Brain pericyte (primary cell): ENCODE data around the gene MRPL43.

ENCODE experiments used
- DNase-seq: peaks from one replicate; pipeline ENCODE4 v3.0.0-alpha.2; 2012; ENCODE audit warnings: low read depth, low spot score

Gene MRPL43

GRCh38 chr10:101020427-101021075, 33.3 kb upstream of the MRPL43 start:
- no peak for DNase-seq

GRCh38 chr10:101019440-101019703, 32.1 kb upstream of the MRPL43 start:
- DNase-seq: no peak

DNA sequence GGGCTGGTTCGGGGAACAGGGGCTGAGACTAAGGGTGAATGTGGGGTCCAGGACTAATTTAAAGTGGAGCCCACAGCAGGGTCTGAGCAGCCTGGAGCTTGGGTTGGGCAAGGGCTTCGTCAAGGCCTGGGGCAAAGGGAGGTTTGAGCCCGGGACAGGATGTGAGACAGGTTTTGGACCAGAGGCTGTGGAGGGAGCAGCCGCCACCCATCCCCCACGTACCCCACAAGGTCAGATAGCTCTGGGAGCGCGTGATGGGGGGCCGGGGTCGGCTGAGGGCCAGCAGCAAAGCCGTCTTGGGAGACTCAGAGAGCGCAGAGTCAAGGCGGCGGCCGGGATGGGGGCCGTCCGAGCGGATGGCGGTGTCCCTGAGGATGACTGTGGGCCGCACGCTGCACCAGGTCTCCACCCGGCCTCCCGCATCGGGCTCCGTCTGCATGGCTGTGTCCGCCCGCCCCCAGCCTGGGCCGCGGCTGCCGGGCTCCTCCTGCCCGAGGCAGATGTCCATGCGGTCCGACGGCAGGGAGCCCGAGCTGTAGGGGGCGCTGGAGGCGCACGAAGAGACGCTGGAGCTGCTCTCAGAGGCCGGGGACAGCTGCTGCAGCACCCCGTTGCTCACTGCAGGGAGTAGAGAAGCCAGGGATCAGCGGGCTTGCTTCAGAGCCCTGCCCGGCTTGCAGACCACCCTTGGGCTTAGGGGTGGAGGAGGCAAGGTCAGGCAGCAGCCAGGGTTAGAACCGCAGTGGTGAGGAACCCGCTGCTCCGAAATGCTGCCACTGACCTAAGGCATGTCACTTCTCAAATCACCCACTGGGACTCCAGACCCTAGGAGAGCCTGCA, 31.5 kb upstream of the MRPL43 start:
- DNase-seq: peak; percentile 86

DNA sequence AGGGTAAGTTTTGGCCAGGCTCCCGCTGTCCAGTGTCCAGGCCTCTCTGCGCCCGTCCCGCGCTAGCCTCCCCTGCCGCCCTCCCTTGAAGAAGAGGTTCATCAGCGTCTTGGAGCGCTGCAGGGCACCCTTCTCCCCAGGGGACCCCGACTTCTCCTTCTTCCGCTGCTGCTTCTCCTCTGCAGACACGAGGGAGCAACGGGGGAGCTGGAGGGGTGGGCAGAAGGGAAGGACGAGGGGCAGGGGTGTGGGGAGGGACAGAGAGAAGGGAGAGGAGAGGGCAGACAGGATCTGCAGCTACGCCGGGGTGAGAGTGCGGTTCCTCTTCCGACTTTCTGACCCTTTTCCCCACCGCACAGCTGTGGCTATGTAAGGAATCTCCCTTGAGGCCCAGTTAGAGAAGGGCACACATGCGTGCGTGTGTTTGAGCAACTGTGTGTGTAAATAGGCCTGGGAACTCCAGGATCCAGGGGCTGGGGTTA, 30.9 kb upstream of the MRPL43 start:
- no peak for DNase-seq

GRCh38 chr10:101016814-101017213, 29.5 kb upstream of the MRPL43 start:
- no peak for DNase-seq

DNA sequence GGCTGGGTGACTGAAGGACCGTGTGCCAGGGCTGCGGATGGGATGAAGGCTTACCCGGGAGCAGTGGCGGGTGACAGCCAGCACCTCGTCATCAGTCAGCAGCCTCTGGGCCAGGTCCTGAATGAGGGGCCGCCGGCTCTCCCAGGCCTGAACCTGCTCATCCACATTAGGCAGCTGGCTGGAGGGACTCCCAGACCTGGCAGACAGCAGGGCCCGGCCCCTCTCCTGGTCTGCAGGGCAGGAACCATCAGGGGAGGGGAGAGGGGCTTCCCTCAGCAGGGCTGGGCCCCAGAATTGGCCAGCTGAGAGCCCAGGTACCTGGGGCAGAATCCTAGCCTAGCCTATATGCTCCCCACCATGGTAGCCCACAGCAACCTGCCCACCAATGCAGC, 28.3 kb upstream of the MRPL43 start:
- DNase-seq: no peak

DNA sequence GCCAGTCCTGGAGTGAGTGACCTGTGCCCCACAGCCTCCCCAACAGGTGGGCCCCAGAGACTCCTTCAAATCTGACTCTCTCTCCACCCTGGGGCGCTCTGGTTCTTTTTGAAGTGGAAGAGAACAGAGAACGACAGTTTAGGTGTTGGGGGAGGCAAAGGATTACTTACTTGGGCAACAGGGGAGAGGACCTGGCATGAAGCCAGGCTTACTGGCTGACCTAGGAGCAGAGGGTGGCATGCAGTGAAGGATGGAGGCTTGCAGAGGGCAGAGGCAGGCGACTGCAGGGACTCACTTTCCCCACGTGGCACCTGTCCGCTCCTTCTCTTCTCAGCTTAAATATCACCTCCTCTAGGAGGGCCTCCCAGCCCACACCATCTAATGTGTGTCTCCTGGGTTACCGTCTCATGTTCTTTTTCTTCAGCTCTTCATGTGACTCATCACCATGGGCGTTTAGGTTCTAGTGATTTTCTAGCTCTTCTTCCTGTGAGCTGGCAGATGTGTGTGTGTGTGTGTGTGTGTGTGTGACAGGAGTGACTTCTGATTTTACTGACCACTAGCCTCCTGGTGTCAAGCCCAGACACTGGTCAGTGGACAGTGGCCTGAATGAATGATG, 27.8 kb upstream of the MRPL43 start:
- DNase-seq: no peak

DNA sequence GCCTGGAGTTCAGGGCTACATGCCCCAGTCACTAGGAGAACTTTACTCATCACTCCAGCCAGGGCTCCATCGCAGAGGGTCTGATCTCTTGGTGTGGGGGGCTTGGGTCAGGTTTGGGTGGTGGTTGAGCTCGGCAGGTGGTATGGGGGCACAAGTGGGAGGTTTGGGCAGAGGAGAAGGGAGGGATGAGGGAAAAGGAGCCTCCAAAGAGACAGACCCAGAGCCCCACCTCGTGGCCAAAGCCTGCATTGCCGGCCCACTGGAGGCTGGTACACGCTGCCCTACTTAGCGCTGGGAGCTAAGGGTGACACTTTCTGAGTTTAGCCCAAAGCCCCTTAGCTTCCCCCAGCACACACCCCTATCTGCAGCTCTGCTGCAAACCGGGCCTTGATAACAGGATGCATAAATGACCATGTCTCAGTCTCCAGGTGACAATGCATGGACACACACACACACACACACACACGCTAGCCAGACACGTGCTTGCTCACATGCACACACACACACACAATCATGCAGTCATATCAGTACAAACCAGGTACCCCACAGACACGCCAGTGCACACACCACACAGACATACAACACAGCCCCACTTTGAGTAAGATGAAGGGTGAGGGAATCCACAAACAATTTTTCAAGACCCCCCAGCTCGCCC, 27.1 kb upstream of the MRPL43 start:
- no peak for DNase-seq

DNA sequence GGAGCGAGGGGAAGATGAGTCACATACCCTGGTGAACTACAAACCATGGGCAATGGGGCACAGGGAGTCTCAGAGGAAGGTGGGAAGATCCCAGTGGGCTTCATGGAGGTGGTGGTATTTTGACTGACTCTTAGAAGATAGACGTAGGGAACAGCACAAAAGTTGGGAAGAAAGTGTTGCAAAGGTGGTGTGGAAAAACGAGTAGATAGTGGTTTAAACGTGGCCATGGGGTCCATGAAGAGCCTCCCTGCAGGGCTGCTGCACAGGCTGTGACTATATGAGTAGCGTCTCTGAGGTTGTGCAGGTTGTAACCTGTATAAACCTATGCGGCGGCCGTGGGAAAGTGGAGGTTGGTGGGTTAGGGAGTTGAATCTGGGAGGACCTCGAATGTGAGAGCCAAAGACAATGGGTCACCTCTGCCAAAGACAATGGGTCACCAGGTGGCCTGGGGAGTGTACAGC, 26.1 kb upstream of the MRPL43 start:
- DNase-seq: no peak

DNA sequence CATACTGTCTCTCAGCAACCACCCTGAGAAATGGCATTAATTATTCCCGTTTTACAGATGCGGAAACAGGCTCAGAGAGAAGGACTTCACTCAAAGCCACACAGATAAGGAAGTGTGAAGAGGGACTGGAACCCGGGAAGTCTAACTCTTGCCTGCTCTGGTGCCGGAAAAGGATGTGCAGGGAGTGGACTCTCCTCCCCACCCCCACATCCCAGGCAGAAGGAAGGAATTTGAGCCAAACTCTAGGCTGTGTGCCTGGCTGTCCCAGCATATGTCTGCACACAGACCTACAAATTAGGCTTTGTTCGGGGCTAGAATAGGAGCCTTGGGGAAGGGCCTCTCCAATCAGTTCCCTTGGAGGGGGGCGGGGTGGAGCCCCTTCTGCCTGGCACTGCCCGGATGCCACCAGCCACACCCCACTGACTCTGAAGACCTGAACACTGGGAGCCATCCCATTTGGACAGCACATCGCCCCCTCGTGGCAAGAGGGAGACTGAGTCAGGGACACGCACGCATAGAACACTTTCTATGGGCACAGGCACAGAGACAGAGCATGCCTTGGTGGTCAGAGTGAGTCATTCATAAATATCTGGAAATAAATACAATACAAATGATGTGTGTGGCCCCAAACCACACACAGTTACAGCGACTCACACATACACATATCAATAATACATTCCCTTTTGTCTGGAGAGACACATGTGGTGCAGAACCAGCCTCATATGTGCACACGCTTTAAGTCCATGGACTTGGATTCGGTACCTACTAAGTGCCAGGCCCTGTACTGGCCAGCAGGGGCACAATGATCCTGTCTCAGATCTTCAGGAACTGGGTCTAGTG, 25.4 kb upstream of the MRPL43 start:
- DNase-seq: no peak

DNA sequence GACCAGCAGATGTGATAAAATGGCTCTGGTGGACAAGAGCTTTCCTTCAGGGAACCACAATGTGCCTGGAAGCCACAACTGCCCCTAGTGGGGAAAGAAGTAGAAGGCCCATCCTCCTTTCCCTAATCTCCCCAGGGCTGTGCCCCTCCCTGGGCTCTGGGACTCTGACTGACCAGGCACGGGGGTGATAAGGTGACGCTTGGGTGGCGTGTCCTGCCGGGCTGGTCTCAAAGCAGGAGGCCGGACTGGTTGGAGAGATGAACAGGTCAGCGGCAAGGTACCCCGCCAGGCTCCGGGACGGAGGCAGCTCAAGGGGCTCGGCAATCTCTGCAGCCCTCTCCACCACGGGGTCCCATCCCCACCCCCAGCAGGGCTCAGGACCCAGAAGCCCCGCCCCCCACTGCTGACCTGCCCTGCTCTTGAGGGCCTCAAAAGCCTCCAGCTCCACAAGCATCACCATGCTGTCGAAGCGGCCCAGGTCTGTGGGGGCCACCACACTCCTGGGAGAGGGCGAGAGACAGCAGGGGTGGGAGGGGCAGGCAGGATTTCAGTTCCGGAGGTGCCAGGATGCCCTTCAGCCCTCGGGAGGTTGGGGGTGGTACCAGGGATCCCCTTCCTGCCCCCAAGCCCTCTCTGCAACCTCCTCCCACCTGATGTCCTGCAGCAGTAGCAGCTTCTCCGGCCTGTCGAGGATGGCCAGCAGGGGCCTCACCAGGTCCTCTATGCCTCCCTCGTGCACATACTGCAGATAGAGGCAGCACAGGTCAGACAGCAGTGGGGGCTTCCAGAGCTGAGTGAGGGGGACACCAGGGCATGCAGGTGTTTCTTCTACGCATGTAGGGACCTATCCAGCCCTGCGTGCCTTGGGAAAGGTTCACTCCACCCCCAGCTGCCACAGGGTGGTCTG, 24.5 kb upstream of the MRPL43 start:
- DNase-seq: no peak

DNA sequence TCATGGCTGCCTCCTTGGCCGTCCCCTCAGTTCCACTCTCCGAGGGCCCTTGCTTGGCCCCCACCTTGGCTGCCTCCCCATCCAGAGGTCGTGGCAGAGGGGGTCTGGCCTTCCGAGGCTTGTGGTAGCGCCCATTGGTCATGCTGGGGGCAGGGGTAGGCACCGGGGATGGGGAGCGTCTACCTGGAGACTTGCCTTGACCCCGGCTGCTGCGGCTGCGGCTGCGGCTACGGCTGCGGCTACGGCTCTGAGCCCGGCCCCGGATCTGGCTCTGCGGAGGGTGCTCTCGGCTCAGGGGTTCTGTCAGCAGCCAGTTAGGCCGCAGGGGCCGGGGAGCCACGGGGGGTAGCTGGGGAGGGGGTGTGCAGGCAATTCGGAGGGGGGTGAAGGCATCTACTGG, 23.0 kb upstream of the MRPL43 start:
- no peak for DNase-seq

- DNase-seq: no peak
Measured at GRCh38 chr10:101008823-101009423, 21.6 kb upstream of the MRPL43 start.

DNA sequence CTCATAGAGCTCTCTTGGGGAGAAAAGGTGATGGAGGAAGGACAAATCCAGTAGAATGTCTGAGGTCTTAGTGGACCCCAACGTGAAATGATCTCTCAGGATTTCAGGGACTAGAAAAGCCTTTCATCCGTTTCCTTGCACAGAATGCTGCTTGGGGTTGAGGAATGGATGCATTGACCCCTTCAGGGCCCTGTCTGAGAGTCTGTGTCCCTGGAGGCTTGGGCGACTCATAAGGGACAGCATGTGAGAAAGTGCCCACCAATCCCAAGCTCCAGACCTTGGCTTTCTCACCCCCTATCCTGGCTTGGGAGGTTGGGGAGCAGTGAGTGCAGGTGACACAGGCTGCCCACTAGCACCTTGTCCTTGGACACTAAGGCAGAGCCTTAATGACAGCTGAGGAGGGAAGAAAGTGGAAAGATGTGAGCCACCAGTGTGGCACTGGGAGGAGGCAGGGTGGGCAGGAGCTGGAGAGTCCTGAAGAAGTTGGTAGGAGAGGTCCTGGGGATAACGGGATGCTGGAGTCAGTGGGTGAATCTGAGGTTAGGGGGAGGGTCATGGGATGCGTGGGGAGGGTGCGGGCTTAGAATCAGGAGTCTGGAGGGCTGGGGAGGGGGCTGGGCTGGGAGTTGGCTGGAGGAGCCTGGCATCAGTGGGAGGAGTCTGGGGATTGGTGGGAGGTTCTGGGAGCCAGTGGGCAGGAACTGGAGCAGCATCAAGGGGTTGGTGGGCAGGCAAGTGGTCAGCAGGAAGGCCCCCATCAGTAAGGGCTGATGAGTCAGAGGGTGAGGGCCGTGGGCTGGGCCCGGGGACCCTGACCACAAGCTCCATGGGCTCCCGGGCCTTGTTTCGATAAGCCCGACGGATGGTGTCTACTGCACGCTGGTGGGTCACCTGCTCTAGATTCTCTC, 20.9 kb upstream of the MRPL43 start:
- no peak for DNase-seq

DNA sequence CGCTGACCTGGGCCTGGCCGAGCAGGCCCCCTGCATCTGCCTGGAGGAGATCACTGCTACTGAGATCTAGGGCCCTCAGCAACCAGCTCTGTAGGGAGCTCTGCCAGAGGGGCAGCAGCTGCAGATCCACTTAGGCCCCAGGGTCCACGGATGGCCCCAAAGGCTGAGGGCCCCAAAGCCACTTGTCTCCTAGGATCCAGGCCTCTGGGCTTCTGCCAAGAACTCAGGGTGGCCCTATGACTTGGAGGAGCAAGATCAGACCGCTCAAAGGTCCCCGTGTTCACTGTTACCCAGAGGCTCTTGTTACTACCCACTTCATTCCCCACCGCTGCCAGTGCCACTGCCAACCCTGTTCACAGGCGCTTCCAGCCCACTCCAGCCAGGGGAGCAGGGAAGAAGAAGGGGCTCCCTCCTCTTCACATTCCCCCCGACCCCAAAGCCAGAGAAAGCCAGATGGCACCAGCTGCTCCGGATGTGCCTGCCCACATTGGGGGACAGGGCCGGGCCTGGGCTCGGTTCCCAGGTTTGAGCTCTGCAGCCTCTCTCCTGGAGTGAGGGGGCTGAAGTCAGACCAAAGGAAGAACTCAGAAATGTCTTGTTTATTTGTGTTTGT, 19.9 kb upstream of the MRPL43 start:
- DNase-seq: no peak

DNA sequence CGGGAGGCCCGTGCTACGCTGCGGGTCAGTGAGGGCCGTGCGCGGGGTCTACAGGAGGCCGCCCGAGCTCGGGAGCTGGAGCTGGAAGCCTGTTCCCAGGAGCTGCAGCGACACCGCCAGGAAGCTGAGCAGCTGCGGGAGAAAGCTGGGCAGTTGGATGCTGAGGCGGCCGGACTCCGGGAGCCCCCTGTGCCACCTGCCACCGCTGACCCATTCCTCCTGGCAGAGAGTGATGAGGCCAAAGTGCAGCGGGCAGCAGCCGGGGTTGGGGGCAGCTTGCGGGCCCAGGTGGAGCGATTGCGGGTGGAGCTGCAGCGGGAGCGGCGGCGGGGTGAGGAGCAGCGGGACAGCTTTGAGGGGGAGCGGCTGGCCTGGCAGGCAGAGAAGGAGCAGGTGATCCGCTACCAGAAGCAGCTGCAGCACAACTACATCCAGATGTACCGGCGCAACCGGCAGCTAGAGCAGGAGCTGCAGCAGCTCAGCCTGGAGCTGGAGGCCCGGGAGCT, 19.3 kb upstream of the MRPL43 start:
- DNase-seq: no peak

- no peak for DNase-seq
Measured at GRCh38 chr10:101005869-101006567, 18.7 kb upstream of the MRPL43 start.

DNA sequence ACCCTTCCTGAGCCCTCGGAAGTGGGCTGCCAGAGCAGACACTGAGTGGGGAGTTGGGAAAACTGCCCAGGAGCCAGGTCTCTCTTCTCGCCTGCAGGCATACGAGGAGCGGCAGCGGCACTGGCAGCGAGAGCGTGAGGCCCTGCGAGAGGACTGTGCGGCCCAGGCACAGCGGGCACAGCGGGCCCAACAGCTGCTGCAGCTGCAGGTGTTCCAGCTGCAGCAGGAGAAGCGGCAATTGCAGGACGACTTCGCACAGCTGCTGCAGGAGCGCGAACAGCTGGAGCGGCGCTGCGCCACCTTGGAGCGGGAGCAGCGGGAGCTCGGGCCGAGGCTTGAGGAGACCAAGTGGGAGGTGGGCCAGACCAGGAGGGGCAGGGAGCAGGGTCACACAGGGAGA, 18.1 kb upstream of the MRPL43 start:
- no peak for DNase-seq
